HG03025 (cell line): Measurements from ENCODE around the gene SNRPA.
A peak's percentile ranks its signal among the peaks of the same experiment; 100 is the strongest.

Source experiments
- ATAC-seq: cut with Tn5 transposase; IDR thresholded peaks from one replicate; pipeline ENCODE4 v1.9.1; 2021; ENCODE audit warnings: mild to moderate bottlenecking, moderate library complexity; ENCODE audit not compliant: unreplicated experiment, low FRiP score

The SNRPA gene

GRCh38 chr19:40798683-40799557 lies 47.9 kb downstream of the SNRPA start, which contains the start of gene EGLN2:
Gene EGLN2, plus strand, starts transcription at chr19:40799191. Its CDS starts 1,382 bp downstream, at chr19:40800573.
- ATAC-seq = peak; percentile 69

- ATAC-seq = no peak
Observed at GRCh38 chr19:40799558-40800338, 48.7 kb downstream of the SNRPA start.

- ATAC-seq = no peak
Observed at GRCh38 chr19:40800339-40800996, 49.5 kb downstream of the SNRPA start.

- ATAC-seq = no peak
Observed at GRCh38 chr19:40800997-40801377, 50.0 kb downstream of the SNRPA start.

- ATAC-seq = no peak
Observed at GRCh38 chr19:40801426-40802299, 50.7 kb downstream of the SNRPA start.

- ATAC-seq = no peak
Observed at GRCh38 chr19:40802300-40803169, 51.5 kb downstream of the SNRPA start.

GRCh38 chr19:40803170-40803856 lies 52.3 kb downstream of the SNRPA start:
- no peak for ATAC-seq

GRCh38 chr19:40803857-40804782 lies 53.1 kb downstream of the SNRPA start:
- no peak for ATAC-seq

GRCh38 chr19:40804783-40805242 lies 53.8 kb downstream of the SNRPA start:
- ATAC-seq = no peak

- no peak for ATAC-seq
Observed at GRCh38 chr19:40805258-40805868, 54.4 kb downstream of the SNRPA start.

GRCh38 chr19:40806423-40807146 lies 55.6 kb downstream of the SNRPA start:
- no peak for ATAC-seq

- no peak for ATAC-seq
Observed at GRCh38 chr19:40807147-40808020, 56.4 kb downstream of the SNRPA start.

- no peak for ATAC-seq
Observed at GRCh38 chr19:40808021-40808325, 57.0 kb downstream of the SNRPA start.

GRCh38 chr19:40808497-40808896 lies 57.5 kb downstream of the SNRPA start:
- ATAC-seq = no peak

GRCh38 chr19:40809358-40810086 lies 58.5 kb downstream of the SNRPA start:
- no peak for ATAC-seq
